Activated CD8-positive, alpha-beta T cell treated with anti-CD3 and anti-CD28 coated beads for 36 hours (primary cell): ENCODE results near the gene ARHGEF19. TPM values are rescaled to one million over a fixed set of nuclear protein-coding genes. Genes with fewer than 3 reads are reported as not detected.
"Not testable (repeated sequence)": the region's sequence is repeated elsewhere in the genome, so short reads cannot be mapped to it uniquely, and the experiment has no call there.

Experiments
- ATAC-seq: fragments of 200-7000 bp; cut with Tn5 transposase; one replicate; pipeline ENCODE4 v1.10.0; 2021; ENCODE audit warnings: mild to moderate bottlenecking, moderate library complexity
- CTCF ChIA-PET: fragments of 350-600 bp; sonication (Branson Sonifier 250); formaldehyde crosslinking; loops from one replicate; lab custom pipeline; 2021; ENCODE audit warnings: antibody characterized with exemption; lab: Charles Lee
- POLR2A ChIA-PET: fragments of 350-600 bp; sonication (Branson Sonifier 250); formaldehyde crosslinking; loops from one replicate; lab custom pipeline; 2021; ENCODE audit warnings: antibody characterized with exemption; lab: Charles Lee
- DNase-seq: peaks from one replicate; pipeline ENCODE4 v3.0.0-alpha.2; 2020
- H3K27ac Mint-ChIP-seq: one replicate; pipeline ENCODE4 v1.8.0; 2021; ENCODE audit warnings: mild to moderate bottlenecking, mixed read lengths
- H3K27me3 Mint-ChIP-seq: one replicate; pipeline ENCODE4 v1.8.0; 2021; ENCODE audit warnings: mixed read lengths
- H3K36me3 Mint-ChIP-seq: one replicate; pipeline ENCODE4 v1.8.0; 2021; ENCODE audit warnings: low read depth, mixed read lengths
- H3K4me1 Mint-ChIP-seq: one replicate; pipeline ENCODE4 v1.8.0; 2021; ENCODE audit warnings: low read depth, mixed read lengths
- H3K4me3 Mint-ChIP-seq: one replicate; pipeline ENCODE4 v1.8.0; 2021; ENCODE audit warnings: mild to moderate bottlenecking, moderate library complexity, mixed read lengths
- H3K9me3 Mint-ChIP-seq: one replicate; pipeline ENCODE4 v1.8.0; 2021; ENCODE audit warnings: mixed read lengths
- intact Hi-C: fragments of 100-400 bp; cut with micrococcal nuclease; formaldehyde crosslinking; loops from one replicate; pipeline ENCODE4 v1.10.0; 2022
- total RNA-seq, 2 experiments: library from RNA; stranded (reverse); gene quantifications; one replicate each; pipeline ENCODE4 v1.2.3, GENCODE V29; 2021
- TF ChIP-seq, protein P1 (sequence below): fragments of 200-600 bp; IDR thresholded peaks from one replicate; pipeline ENCODE4 v1.8.0; 2022; ENCODE audit warnings: antibody characterized with exemption, mild to moderate bottlenecking

The ARHGEF19 gene
- total RNA-seq, 2 experiments from 2014 or later, result 5.7 to 7.4 TPM

GRCh38 chr1:16196874-16197273 lies 15.6 kb downstream of the ARHGEF19 start:
- DNase-seq (no peak), ATAC-seq (no peak)
- CTCF ChIA-PET, result interaction anchor here (1.6 kb wide), 1 partner anchor 115 kb away, joined by 4 read pairs; no protein-coding TSS in a partner anchor
- TF ChIP-seq, protein P1, sequence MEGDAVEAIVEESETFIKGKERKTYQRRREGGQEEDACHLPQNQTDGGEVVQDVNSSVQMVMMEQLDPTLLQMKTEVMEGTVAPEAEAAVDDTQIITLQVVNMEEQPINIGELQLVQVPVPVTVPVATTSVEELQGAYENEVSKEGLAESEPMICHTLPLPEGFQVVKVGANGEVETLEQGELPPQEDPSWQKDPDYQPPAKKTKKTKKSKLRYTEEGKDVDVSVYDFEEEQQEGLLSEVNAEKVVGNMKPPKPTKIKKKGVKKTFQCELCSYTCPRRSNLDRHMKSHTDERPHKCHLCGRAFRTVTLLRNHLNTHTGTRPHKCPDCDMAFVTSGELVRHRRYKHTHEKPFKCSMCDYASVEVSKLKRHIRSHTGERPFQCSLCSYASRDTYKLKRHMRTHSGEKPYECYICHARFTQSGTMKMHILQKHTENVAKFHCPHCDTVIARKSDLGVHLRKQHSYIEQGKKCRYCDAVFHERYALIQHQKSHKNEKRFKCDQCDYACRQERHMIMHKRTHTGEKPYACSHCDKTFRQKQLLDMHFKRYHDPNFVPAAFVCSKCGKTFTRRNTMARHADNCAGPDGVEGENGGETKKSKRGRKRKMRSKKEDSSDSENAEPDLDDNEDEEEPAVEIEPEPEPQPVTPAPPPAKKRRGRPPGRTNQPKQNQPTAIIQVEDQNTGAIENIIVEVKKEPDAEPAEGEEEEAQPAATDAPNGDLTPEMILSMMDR, result no peak
- intact Hi-C loops, result no loop called here
- Mint-ChIP-seq H3K27me3 (no peaks in the 10 kb centered on the region), H3K27ac (no peak overlapping the region), H3K4me1 (peaks cover 6% of the 10 kb centered on the region), H3K36me3 (no peaks in the 10 kb centered on the region), H3K4me3 (no peak overlapping the region), H3K9me3 (no peaks in the 10 kb centered on the region)
- POLR2A ChIA-PET, result no interaction called here

GRCh38 chr1:16196139-16196538 lies 16.3 kb downstream of the ARHGEF19 start:
- H3K27me3 Mint-ChIP-seq, POLR2A ChIA-PET, H3K36me3 Mint-ChIP-seq, H3K4me3 Mint-ChIP-seq, H3K4me1 Mint-ChIP-seq, H3K9me3 Mint-ChIP-seq, ATAC-seq, H3K27ac Mint-ChIP-seq, intact Hi-C loops, DNase-seq: not testable (repeated sequence)
- CTCF ChIA-PET, result interaction anchor here (1.6 kb wide), 1 partner anchor 114 kb away, joined by 4 read pairs; no protein-coding TSS in a partner anchor

GRCh38 chr1:16195518-16195905 lies 16.9 kb downstream of the ARHGEF19 start:
- Mint-ChIP-seq H3K9me3 (no peaks in the 10 kb centered on the region), H3K27ac (no peak overlapping the region), H3K36me3 (no peaks in the 10 kb centered on the region), H3K4me3 (no peak overlapping the region), H3K4me1 (peaks cover 6% of the 10 kb centered on the region), H3K27me3 (no peaks in the 10 kb centered on the region)
- intact Hi-C loops, result no loop called here
- CTCF ChIA-PET, result no interaction called here
- TF ChIP-seq, protein P1, result no peak
- DNase-seq, result no peak
- ATAC-seq, result no peak
- POLR2A ChIA-PET, result no interaction called here

DNA sequence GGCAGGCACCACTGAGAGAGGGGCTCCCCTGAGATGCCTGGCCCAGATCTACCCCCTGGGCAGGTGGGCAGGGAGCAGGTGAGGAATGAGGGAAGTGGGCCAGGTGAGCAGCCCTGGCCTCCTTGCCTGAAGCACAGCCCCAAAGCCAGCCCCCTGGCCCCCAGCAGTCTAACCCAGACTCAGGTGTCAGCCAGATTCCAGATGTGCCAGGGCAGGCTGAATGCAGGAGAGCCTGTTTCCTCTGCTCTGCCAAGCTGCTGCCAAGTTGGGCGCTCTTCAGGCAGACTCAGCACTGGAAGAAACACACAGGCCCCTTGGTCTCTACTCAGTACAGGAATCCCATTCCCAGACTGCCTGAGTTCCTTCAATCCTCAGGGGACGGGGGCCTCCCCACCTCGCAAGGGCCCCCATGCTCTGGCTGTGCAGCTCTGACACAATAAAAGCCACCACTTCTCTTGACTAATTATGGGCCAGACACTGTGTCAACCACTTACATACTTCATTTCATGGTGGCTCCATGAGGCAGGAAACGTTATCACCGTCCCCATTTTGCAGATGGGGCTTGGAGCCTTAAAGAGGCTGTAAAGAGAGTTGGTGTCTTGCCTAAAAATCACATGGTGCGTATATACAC lies 20.4 kb downstream of the ARHGEF19 start:
- POLR2A ChIA-PET, result no interaction called here
- CTCF ChIA-PET, result interaction anchor here (12.2 kb wide), 1 partner anchor 112 kb away, joined by 299 read pairs; no protein-coding TSS in a partner anchor
- DNase-seq (no peak), ATAC-seq (no peak)
- Mint-ChIP-seq H3K27ac (no peak overlapping the region), H3K27me3 (peaks cover 6% of the 10 kb centered on the region), H3K4me3 (no peak overlapping the region), H3K36me3 (no peaks in the 10 kb centered on the region), H3K4me1 (peaks cover 4% of the 10 kb centered on the region), H3K9me3 (no peaks in the 10 kb centered on the region)
- TF ChIP-seq, protein P1, result no peak
- intact Hi-C loops, result no loop called here

DNA sequence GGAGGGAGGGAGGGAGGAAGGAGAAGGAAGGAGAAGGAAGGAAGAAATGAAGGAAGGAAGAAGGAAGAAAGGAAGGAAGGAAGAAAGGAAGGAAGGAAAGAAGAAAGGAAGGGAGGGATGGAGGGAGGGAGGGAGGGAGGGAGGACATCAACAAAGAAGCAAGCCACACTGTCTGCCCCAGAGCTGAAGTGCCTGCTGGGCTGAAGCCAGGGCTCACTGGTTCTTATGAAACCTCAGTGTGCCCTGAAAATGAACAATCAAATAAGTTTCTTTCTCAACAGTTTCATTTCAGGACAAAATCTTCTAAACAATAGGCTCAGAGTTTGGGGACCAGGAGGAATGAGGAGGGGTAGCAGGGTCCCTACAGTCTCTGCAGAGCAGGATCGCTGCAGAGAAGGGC lies 21.1 kb downstream of the ARHGEF19 start:
- Mint-ChIP-seq H3K9me3 (no peaks in the 10 kb centered on the region), H3K4me1 (peaks cover 4% of the 10 kb centered on the region), H3K27ac (no peak overlapping the region), H3K27me3 (peaks cover 6% of the 10 kb centered on the region), H3K36me3 (no peaks in the 10 kb centered on the region), H3K4me3 (no peak overlapping the region)
- DNase-seq, result no peak
- CTCF ChIA-PET, result interaction anchor here (12.2 kb wide), 1 partner anchor 112 kb away, joined by 299 read pairs; no protein-coding TSS in a partner anchor
- intact Hi-C loops, result no loop called here
- POLR2A ChIA-PET, result no interaction called here
- TF ChIP-seq, protein P1, result no peak
- ATAC-seq, result no peak
